ENCODE measurements around the gene JOSD1.

JOSD1 gene

GRCh38 chr22:38707984-38708383 is 7.2 kb upstream of the JOSD1 start:
- Histone ChIP-seq H3K27ac (ENCODE audit: insufficient read depth in 1 of 2, low read depth in 1 of 2, low read length in 2 of 2, poor library complexity in 1 of 2, severe bottlenecking in 2 of 2) (no peak overlapping the region), H3K4me3 (ENCODE audit: control insufficient read depth in 1 of 7, extremely low read depth in 1 of 7, insufficient read depth in 4 of 7, low read depth in 2 of 7, low read length in 6 of 7) (peak overlapping the region in 3 of 7 experiments; percentile 3 to 25 (median 3)), H3K4me1 (ENCODE audit: control extremely low read depth in 1 of 4, control insufficient read depth in 4 of 4, insufficient read depth in 4 of 4, low read length in 3 of 4) (peaks cover 27 to 47% (median 39%) of the 10 kb centered on the region in 4 experiments), H3K27me3 (replicated peaks in 2 of 5; ENCODE audit: control insufficient read depth in 4 of 5, insufficient read depth in 5 of 5, low read length in 4 of 5) (no peaks in the 10 kb centered on the region), H3K36me3 (ENCODE audit: control insufficient read depth in 4 of 4, insufficient read depth in 4 of 4, low read length in 3 of 4) (peaks cover 3 to 28% (median 13%) of the 10 kb centered on the region in 4 experiments), H3K9me3 (ENCODE audit: control extremely low read depth in 1 of 5, control insufficient read depth in 4 of 5, insufficient read depth in 2 of 5, low read depth in 1 of 5, low read length in 4 of 5) (no peaks in the 10 kb centered on the region)
- ChIA-PET CTCF (interaction anchor here (0.7 to 2.0 kb wide), 3 partner anchors 10 to 21 kb away, joined by 3 to 9 read pairs (median 6); no protein-coding TSS in a partner anchor), POLR2A (interaction anchor here (0.7 kb wide), 1 partner anchor 28 kb away, joined by 3 read pairs; no protein-coding TSS in a partner anchor)
- no peak for DNase-seq
- 100% methylated on average over 1 of the region's 3 CpGs for WGBS (ENCODE audit: insufficient coverage)

- POLR2A ChIA-PET: interaction anchor here (0.7 kb wide), 1 partner anchor 29 kb away, joined by 3 read pairs; no protein-coding TSS in a partner anchor
- no peaks in the 10 kb centered on the region for H3K27me3 ChIP-seq (replicated peaks in 2 of 5; ENCODE audit: control insufficient read depth in 4 of 5, insufficient read depth in 5 of 5, low read length in 4 of 5)
- DNase-seq: no peak
- H3K9me3 ChIP-seq (ENCODE audit: control extremely low read depth in 1 of 5, control insufficient read depth in 4 of 5, insufficient read depth in 2 of 5, low read depth in 1 of 5, low read length in 4 of 5): no peaks in the 10 kb centered on the region
- peak overlapping the region; percentile 6 to 96 (median 88) for H3K4me3 ChIP-seq (ENCODE audit: control insufficient read depth in 1 of 7, extremely low read depth in 1 of 7, insufficient read depth in 4 of 7, low read depth in 2 of 7, low read length in 6 of 7)
- H3K27ac ChIP-seq (ENCODE audit: insufficient read depth in 1 of 2, low read depth in 1 of 2, low read length in 2 of 2, poor library complexity in 1 of 2, severe bottlenecking in 2 of 2): peak overlapping the region in 1 of 2 experiments; percentile 91
- WGBS (ENCODE audit: insufficient coverage): 64% methylated on average over 1 of the region's 2 CpGs
- CTCF ChIA-PET: interaction anchor here (0.7 to 2.0 kb wide), 4 partner anchors 9 to 22 kb away, joined by 3 to 9 read pairs (median 4); no protein-coding TSS in a partner anchor
- peaks cover 3 to 23% (median 9%) of the 10 kb centered on the region in 4 experiments for H3K36me3 ChIP-seq (ENCODE audit: control insufficient read depth in 4 of 4, insufficient read depth in 4 of 4, low read length in 3 of 4)
- peaks cover 26 to 41% (median 35%) of the 10 kb centered on the region in 4 experiments for H3K4me1 ChIP-seq (ENCODE audit: control extremely low read depth in 1 of 4, control insufficient read depth in 4 of 4, insufficient read depth in 4 of 4, low read length in 3 of 4)
Measured at GRCh38 chr22:38707346-38707745, 6.6 kb upstream of the JOSD1 start.

- H3K4me1 ChIP-seq (ENCODE audit: control extremely low read depth in 1 of 4, control insufficient read depth in 4 of 4, insufficient read depth in 4 of 4, low read length in 3 of 4): peaks cover 26 to 43% (median 35%) of the 10 kb centered on the region in 4 experiments
- 0% methylated on average over 1 of the region's 4 CpGs for WGBS (ENCODE audit: insufficient coverage)
- DNase-seq: no peak
- ChIA-PET CTCF (interaction anchor here (1.1 to 2.0 kb wide), 2 partner anchors 11 to 16 kb away, joined by 3 to 9 read pairs; no protein-coding TSS in a partner anchor), POLR2A (interaction anchor here (1.6 kb wide), 1 partner anchor 25 kb away, joined by 5 read pairs; the partner anchor contains the start of gene TOMM22)
- H3K36me3 ChIP-seq (ENCODE audit: control insufficient read depth in 4 of 4, insufficient read depth in 4 of 4, low read length in 3 of 4): peaks cover 0 to 19% (median 9%) of the 10 kb centered on the region in 4 experiments
- no peaks in the 10 kb centered on the region for H3K27me3 ChIP-seq (replicated peaks in 2 of 5; ENCODE audit: control insufficient read depth in 4 of 5, insufficient read depth in 5 of 5, low read length in 4 of 5)
- H3K27ac ChIP-seq (ENCODE audit: insufficient read depth in 1 of 2, low read depth in 1 of 2, low read length in 2 of 2, poor library complexity in 1 of 2, severe bottlenecking in 2 of 2): peak overlapping the region; percentile 78 to 91
- peak overlapping the region in 6 of 7 experiments; percentile 87 to 96 (median 88) for H3K4me3 ChIP-seq (ENCODE audit: control insufficient read depth in 1 of 7, extremely low read depth in 1 of 7, insufficient read depth in 4 of 7, low read depth in 2 of 7, low read length in 6 of 7)
- H3K9me3 ChIP-seq (ENCODE audit: control extremely low read depth in 1 of 5, control insufficient read depth in 4 of 5, insufficient read depth in 2 of 5, low read depth in 1 of 5, low read length in 4 of 5): no peaks in the 10 kb centered on the region
Measured at GRCh38 chr22:38706901-38707195, 6.1 kb upstream of the JOSD1 start.

- ChIA-PET POLR2A (interaction anchor here (0.6 to 1.6 kb wide), 2 partner anchors 25 to 261 kb away, joined by 3 to 5 read pairs; partner anchors contain the start of gene TOMM22), CTCF (interaction anchor here (1.1 to 2.0 kb wide), 3 partner anchors 8 to 17 kb away, joined by 3 to 9 read pairs (median 4); no protein-coding TSS in a partner anchor)
- DNase-seq: peak in 2 of 3 donors; percentile 40 to 47
- peak overlapping the region; percentile 78 to 91 for H3K27ac ChIP-seq (ENCODE audit: insufficient read depth in 1 of 2, low read depth in 1 of 2, low read length in 2 of 2, poor library complexity in 1 of 2, severe bottlenecking in 2 of 2)
- 0% methylated on average over 72 of the region's 80 CpGs for WGBS (ENCODE audit: insufficient coverage)
- no peaks in the 10 kb centered on the region for H3K9me3 ChIP-seq (ENCODE audit: control extremely low read depth in 1 of 5, control insufficient read depth in 4 of 5, insufficient read depth in 2 of 5, low read depth in 1 of 5, low read length in 4 of 5)
- H3K4me3 ChIP-seq (ENCODE audit: control insufficient read depth in 1 of 7, extremely low read depth in 1 of 7, insufficient read depth in 4 of 7, low read depth in 2 of 7, low read length in 6 of 7): peak overlapping the region; percentile 87 to 99 (median 89)
- H3K36me3 ChIP-seq (ENCODE audit: control insufficient read depth in 4 of 4, insufficient read depth in 4 of 4, low read length in 3 of 4): peaks cover 0 to 19% (median 9%) of the 10 kb centered on the region in 4 experiments
- peaks cover 26 to 48% (median 41%) of the 10 kb centered on the region in 4 experiments for H3K4me1 ChIP-seq (ENCODE audit: control extremely low read depth in 1 of 4, control insufficient read depth in 4 of 4, insufficient read depth in 4 of 4, low read length in 3 of 4)
- no peaks in the 10 kb centered on the region for H3K27me3 ChIP-seq (replicated peaks in 2 of 5; ENCODE audit: control insufficient read depth in 4 of 5, insufficient read depth in 5 of 5, low read length in 4 of 5)
Measured at GRCh38 chr22:38706101-38706900, 5.6 kb upstream of the JOSD1 start.

GRCh38 chr22:38705235-38706100 is 4.7 kb upstream of the JOSD1 start, which contains the start of gene GTPBP1:
TSS of gene GTPBP1 (plus strand) at chr22:38705944. CDS start at chr22:38705956, 12 bp downstream.
- 0% methylated on average over 50 of the region's 55 CpGs for WGBS (ENCODE audit: insufficient coverage)
- H3K4me1 ChIP-seq (ENCODE audit: control extremely low read depth in 1 of 4, control insufficient read depth in 4 of 4, insufficient read depth in 4 of 4, low read length in 3 of 4): peaks cover 26 to 50% (median 42%) of the 10 kb centered on the region in 4 experiments
- CTCF ChIA-PET: interaction anchor here (1.3 kb wide), 1 partner anchor 9 kb away, joined by 4 read pairs; no protein-coding TSS in a partner anchor

GRCh38 chr22:38704654-38705234 is 4.0 kb upstream of the JOSD1 start:
- Histone ChIP-seq H3K27ac (ENCODE audit: insufficient read depth in 1 of 2, low read depth in 1 of 2, low read length in 2 of 2, poor library complexity in 1 of 2, severe bottlenecking in 2 of 2) (peak overlapping the region; percentile 29 to 81), H3K36me3 (ENCODE audit: control insufficient read depth in 4 of 4, insufficient read depth in 4 of 4, low read length in 3 of 4) (peaks cover 0 to 6% (median 1%) of the 10 kb centered on the region in 4 experiments), H3K4me1 (ENCODE audit: control extremely low read depth in 1 of 4, control insufficient read depth in 4 of 4, insufficient read depth in 4 of 4, low read length in 3 of 4) (peaks cover 29 to 52% (median 45%) of the 10 kb centered on the region in 4 experiments), H3K9me3 (ENCODE audit: control extremely low read depth in 1 of 5, control insufficient read depth in 4 of 5, insufficient read depth in 2 of 5, low read depth in 1 of 5, low read length in 4 of 5) (no peaks in the 10 kb centered on the region), H3K27me3 (replicated peaks in 2 of 5; ENCODE audit: control insufficient read depth in 4 of 5, insufficient read depth in 5 of 5, low read length in 4 of 5) (no peaks in the 10 kb centered on the region), H3K4me3 (ENCODE audit: control insufficient read depth in 1 of 7, extremely low read depth in 1 of 7, insufficient read depth in 4 of 7, low read depth in 2 of 7, low read length in 6 of 7) (peak overlapping the region in 6 of 7 experiments; percentile 49 to 96 (median 67))
- DNase-seq: peak in 1 of 3 donors; percentile 13
- WGBS (ENCODE audit: insufficient coverage): 32% methylated on average over 9 of the region's 10 CpGs
- ChIA-PET POLR2A (interaction anchor here (0.6 kb wide), 1 partner anchor 722 kb away, joined by 3 read pairs; no protein-coding TSS in a partner anchor), CTCF (no interaction called here)

More at GRCh38 chr22:38705235-38706100, 4.7 kb upstream of the JOSD1 start, which contains the start of gene GTPBP1:
- DNase-seq: peak; percentile 100
- POLR2A ChIA-PET: interaction anchor here (0.6 to 1.6 kb wide), 3 partner anchors 24 to 723 kb away, joined by 3 to 5 read pairs (median 3); partner anchors contain the start of gene TOMM22
- H3K9me3 ChIP-seq (ENCODE audit: control extremely low read depth in 1 of 5, control insufficient read depth in 4 of 5, insufficient read depth in 2 of 5, low read depth in 1 of 5, low read length in 4 of 5): no peaks in the 10 kb centered on the region
- H3K4me3 ChIP-seq (ENCODE audit: control insufficient read depth in 1 of 7, extremely low read depth in 1 of 7, insufficient read depth in 4 of 7, low read depth in 2 of 7, low read length in 6 of 7): peak within 1 kb of the TSS; percentile 87 to 99 (median 89)
- H3K27me3 ChIP-seq (replicated peaks in 2 of 5; ENCODE audit: control insufficient read depth in 4 of 5, insufficient read depth in 5 of 5, low read length in 4 of 5): no peaks in the 10 kb centered on the region
- peak within 1 kb of the TSS; percentile 78 to 91 for H3K27ac ChIP-seq (ENCODE audit: insufficient read depth in 1 of 2, low read depth in 1 of 2, low read length in 2 of 2, poor library complexity in 1 of 2, severe bottlenecking in 2 of 2)
- H3K36me3 ChIP-seq (ENCODE audit: control insufficient read depth in 4 of 4, insufficient read depth in 4 of 4, low read length in 3 of 4): peaks cover 0 to 13% (median 5%) of the 10 kb centered on the region in 4 experiments
